Adipocyte (in vitro differentiated cells): Measurements from ENCODE around the gene GRIK4.

ENCODE experiments used
- DNase-seq: peaks from one replicate; pipeline ENCODE4 v3.0.0-alpha.2; 2015; ENCODE audit warnings: low read depth
- H3K27me3 ChIP-seq: replicated peaks from 2 replicates; pipeline ENCODE4 v1.7.0; 2013; ENCODE audit warnings: mild to moderate bottlenecking, low read length, moderate library complexity; ENCODE audit not compliant: control insufficient read depth, insufficient read depth
- H3K36me3 ChIP-seq: 2 replicates; pipeline ENCODE4 v1.7.0; 2013; ENCODE audit warnings: low read length, mild to moderate bottlenecking, moderate library complexity; ENCODE audit not compliant: control insufficient read depth, insufficient read depth, severe bottlenecking
- H3K4me1 ChIP-seq: 2 replicates; pipeline ENCODE4 v1.7.0; 2013; ENCODE audit warnings: mild to moderate bottlenecking, low read length, moderate library complexity; ENCODE audit not compliant: control insufficient read depth, insufficient read depth
- H3K4me3 ChIP-seq: 2 replicates; pipeline ENCODE4 v1.7.0; 2013; ENCODE audit warnings: mild to moderate bottlenecking, low read length, moderate library complexity
- H3K9ac ChIP-seq: 2 replicates; pipeline ENCODE4 v1.7.0; 2013; ENCODE audit warnings: mild to moderate bottlenecking, low read length, moderate library complexity
- H3K9me3 ChIP-seq: 2 replicates; pipeline ENCODE4 v1.7.0; 2013; ENCODE audit warnings: mild to moderate bottlenecking, low read length, moderate library complexity; ENCODE audit not compliant: control insufficient read depth

Gene GRIK4

DNA sequence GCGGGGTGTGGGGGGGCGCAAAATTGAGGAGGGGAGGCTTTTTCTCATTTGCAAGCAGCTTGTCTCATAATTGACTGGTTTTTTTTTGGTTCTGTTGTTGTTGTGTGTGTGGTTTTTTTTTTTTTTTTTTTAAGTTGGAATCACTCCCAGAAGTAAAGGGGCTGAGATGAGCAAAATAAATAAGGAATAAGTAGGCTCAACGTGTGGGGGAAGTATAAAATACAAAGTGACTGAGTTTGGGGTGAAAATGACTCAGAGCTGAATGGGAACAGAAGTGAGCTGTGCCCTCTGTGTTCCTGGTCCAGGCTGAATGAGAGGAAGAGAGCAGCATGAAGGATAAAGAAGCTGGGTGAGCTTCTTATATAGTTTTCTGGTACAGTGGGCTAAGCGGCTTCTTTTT, 90.0 kb downstream of the GRIK4 start:
- peak; percentile 23 for DNase-seq
- H3K27me3 ChIP-seq, result peaks cover 31% of the 10 kb centered on the region
- no peak overlapping the region for H3K9ac ChIP-seq
- H3K36me3 ChIP-seq, result no peaks in the 10 kb centered on the region
- H3K4me1 ChIP-seq, result peaks cover 4% of the 10 kb centered on the region
- H3K4me3 ChIP-seq, result no peak overlapping the region
- no peaks in the 10 kb centered on the region for H3K9me3 ChIP-seq

GRCh38 chr11:120603071-120603470, 91.5 kb downstream of the GRIK4 start:
- Histone ChIP-seq H3K4me3 (no peak overlapping the region), H3K4me1 (peaks cover 4% of the 10 kb centered on the region), H3K27me3 (peaks cover 25% of the 10 kb centered on the region), H3K36me3 (no peaks in the 10 kb centered on the region), H3K9ac (no peak overlapping the region), H3K9me3 (no peaks in the 10 kb centered on the region)
- no peak for DNase-seq

GRCh38 chr11:120605469-120605868, 93.9 kb downstream of the GRIK4 start:
- no peaks in the 10 kb centered on the region for H3K9me3 ChIP-seq
- H3K27me3 ChIP-seq, result peaks cover 9% of the 10 kb centered on the region
- H3K4me3 ChIP-seq, result no peak overlapping the region
- H3K36me3 ChIP-seq, result no peaks in the 10 kb centered on the region
- no peak for DNase-seq
- H3K4me1 ChIP-seq, result peaks cover 14% of the 10 kb centered on the region
- no peak overlapping the region for H3K9ac ChIP-seq

GRCh38 chr11:120606211-120607010, 94.9 kb downstream of the GRIK4 start:
- H3K9ac ChIP-seq, result no peak overlapping the region
- DNase-seq, result no peak
- no peaks in the 10 kb centered on the region for H3K9me3 ChIP-seq
- no peaks in the 10 kb centered on the region for H3K36me3 ChIP-seq
- H3K27me3 ChIP-seq, result peaks cover 10% of the 10 kb centered on the region
- peaks cover 14% of the 10 kb centered on the region for H3K4me1 ChIP-seq
- no peak overlapping the region for H3K4me3 ChIP-seq

- Histone ChIP-seq H3K4me1 (peaks cover 10% of the 10 kb centered on the region), H3K9me3 (no peaks in the 10 kb centered on the region), H3K36me3 (no peaks in the 10 kb centered on the region), H3K27me3 (peaks cover 17% of the 10 kb centered on the region), H3K9ac (no peak overlapping the region), H3K4me3 (no peak overlapping the region)
- DNase-seq, result no peak
Observed at GRCh38 chr11:120608061-120608460, 96.5 kb downstream of the GRIK4 start.

- H3K36me3 ChIP-seq, result no peaks in the 10 kb centered on the region
- no peaks in the 10 kb centered on the region for H3K9me3 ChIP-seq
- H3K9ac ChIP-seq, result no peak overlapping the region
- peaks cover 15% of the 10 kb centered on the region for H3K4me1 ChIP-seq
- DNase-seq, result peak; percentile 84
- peaks cover 17% of the 10 kb centered on the region for H3K27me3 ChIP-seq
- no peak overlapping the region for H3K4me3 ChIP-seq
Observed at GRCh38 chr11:120608760-120609211, 97.2 kb downstream of the GRIK4 start.

DNA sequence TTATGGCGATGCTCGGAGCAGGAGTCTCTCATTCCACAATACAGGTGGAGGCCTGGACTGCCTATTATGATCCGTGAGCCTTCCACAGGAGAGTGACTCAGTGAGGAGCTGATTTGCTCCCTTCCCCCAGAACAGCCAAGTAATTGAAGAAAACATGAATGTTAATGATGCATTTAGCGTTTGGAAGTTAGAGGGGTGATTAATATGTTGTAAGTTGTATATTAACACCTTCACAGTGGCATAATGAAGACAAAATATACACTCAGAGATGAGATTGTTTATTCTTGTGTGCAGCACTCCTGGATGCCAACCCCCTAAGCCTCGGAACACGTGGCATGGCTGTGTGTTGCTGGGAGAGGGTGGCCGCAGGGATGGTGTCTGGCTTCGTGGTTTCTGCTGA, 98.6 kb downstream of the GRIK4 start:
- Histone ChIP-seq H3K4me1 (peaks cover 15% of the 10 kb centered on the region), H3K36me3 (no peaks in the 10 kb centered on the region), H3K27me3 (peaks cover 16% of the 10 kb centered on the region), H3K9me3 (no peaks in the 10 kb centered on the region), H3K4me3 (no peak overlapping the region), H3K9ac (no peak overlapping the region)
- no peak for DNase-seq

- no peaks in the 10 kb centered on the region for H3K9me3 ChIP-seq
- H3K36me3 ChIP-seq, result no peaks in the 10 kb centered on the region
- H3K9ac ChIP-seq, result no peak overlapping the region
- peaks cover 9% of the 10 kb centered on the region for H3K27me3 ChIP-seq
- no peak for DNase-seq
- peaks cover 15% of the 10 kb centered on the region for H3K4me1 ChIP-seq
- no peak overlapping the region for H3K4me3 ChIP-seq
Observed at GRCh38 chr11:120611581-120611980, 100.0 kb downstream of the GRIK4 start.

DNA sequence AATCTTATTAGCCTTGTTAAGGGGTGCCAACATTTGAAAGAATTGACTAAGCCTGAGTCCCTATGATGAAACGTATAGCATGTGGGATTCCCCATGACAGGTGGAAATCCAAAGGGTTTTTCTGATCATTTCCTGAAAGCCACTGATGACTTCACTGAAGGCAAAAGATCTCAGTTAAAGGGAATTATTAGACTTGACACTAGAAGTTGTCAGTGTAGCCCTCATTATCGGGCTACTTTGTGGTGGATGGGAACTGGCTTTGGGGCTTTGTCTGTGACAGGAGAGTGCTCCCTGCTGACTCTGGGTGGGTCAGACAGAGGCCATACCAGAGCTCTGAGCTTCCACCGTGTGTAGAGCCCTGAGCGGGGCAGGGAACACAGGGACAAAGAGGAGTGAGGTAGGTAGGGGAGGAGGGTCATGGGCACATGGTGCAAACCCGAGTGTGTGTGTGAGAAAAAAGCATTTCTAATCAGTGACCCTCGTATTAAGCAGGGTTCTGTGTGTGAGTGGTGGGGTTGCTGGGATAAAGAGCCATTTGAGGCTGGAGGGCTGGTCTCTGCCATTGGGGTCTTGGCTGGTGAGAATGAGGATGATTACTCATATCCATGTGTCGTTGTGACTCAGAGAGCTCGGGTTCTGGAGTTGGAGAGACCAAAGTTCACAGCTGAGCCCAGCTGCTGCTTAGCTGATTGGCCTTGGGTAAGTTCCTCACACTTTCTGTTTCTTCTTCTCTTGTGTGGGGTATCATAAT, 101.1 kb downstream of the GRIK4 start:
- DNase-seq, result no peak
- Histone ChIP-seq H3K36me3 (no peaks in the 10 kb centered on the region), H3K4me1 (peaks cover 15% of the 10 kb centered on the region), H3K9me3 (peaks cover 4% of the 10 kb centered on the region), H3K9ac (no peak overlapping the region), H3K4me3 (no peak overlapping the region), H3K27me3 (peaks cover 9% of the 10 kb centered on the region)

GRCh38 chr11:120613264-120614226, 102.0 kb downstream of the GRIK4 start:
- peaks cover 13% of the 10 kb centered on the region for H3K9me3 ChIP-seq
- no peak overlapping the region for H3K4me3 ChIP-seq
- H3K27me3 ChIP-seq, result peaks cover 9% of the 10 kb centered on the region
- no peaks in the 10 kb centered on the region for H3K36me3 ChIP-seq
- H3K9ac ChIP-seq, result no peak overlapping the region
- H3K4me1 ChIP-seq, result peaks cover 13% of the 10 kb centered on the region
- DNase-seq, result no peak

DNA sequence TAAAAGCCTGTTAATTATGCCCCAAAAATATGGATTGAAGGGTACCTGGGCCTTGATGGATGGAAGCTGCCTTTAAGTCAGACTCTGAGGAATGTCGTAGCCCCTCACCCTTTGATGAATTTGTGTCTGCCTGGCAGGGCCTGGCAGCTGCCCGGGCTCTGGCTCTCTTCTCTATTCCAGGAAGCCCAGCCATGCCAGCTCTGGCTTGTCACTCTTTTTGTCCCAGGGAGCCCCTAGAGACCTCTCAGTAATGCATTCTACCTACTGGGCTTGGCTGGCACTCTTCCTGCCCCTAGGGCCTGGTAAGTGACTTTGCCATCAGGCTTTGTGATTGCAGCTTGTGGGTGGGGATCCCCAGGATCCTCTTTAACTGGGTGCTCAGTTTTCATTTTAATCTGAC, 103.8 kb downstream of the GRIK4 start:
- H3K27me3 ChIP-seq, result peaks cover 13% of the 10 kb centered on the region
- H3K4me3 ChIP-seq, result no peak overlapping the region
- DNase-seq, result no peak
- no peaks in the 10 kb centered on the region for H3K36me3 ChIP-seq
- H3K9ac ChIP-seq, result no peak overlapping the region
- H3K4me1 ChIP-seq, result peaks cover 6% of the 10 kb centered on the region
- H3K9me3 ChIP-seq, result peaks cover 18% of the 10 kb centered on the region
